Measurements from ENCODE around the gene NADSYN1. TPM values are rescaled to one million over a fixed set of nuclear protein-coding genes. Genes with fewer than 3 reads are reported as not detected.

NADSYN1 gene
- total and polyA plus RNA-seq, 2 of the 13 experiments (the other 11 are each of a cell fraction or from before 2014, with no cell fraction given), result 35.7 to 51.5 TPM

- TF ChIP-seq, protein P1, sequence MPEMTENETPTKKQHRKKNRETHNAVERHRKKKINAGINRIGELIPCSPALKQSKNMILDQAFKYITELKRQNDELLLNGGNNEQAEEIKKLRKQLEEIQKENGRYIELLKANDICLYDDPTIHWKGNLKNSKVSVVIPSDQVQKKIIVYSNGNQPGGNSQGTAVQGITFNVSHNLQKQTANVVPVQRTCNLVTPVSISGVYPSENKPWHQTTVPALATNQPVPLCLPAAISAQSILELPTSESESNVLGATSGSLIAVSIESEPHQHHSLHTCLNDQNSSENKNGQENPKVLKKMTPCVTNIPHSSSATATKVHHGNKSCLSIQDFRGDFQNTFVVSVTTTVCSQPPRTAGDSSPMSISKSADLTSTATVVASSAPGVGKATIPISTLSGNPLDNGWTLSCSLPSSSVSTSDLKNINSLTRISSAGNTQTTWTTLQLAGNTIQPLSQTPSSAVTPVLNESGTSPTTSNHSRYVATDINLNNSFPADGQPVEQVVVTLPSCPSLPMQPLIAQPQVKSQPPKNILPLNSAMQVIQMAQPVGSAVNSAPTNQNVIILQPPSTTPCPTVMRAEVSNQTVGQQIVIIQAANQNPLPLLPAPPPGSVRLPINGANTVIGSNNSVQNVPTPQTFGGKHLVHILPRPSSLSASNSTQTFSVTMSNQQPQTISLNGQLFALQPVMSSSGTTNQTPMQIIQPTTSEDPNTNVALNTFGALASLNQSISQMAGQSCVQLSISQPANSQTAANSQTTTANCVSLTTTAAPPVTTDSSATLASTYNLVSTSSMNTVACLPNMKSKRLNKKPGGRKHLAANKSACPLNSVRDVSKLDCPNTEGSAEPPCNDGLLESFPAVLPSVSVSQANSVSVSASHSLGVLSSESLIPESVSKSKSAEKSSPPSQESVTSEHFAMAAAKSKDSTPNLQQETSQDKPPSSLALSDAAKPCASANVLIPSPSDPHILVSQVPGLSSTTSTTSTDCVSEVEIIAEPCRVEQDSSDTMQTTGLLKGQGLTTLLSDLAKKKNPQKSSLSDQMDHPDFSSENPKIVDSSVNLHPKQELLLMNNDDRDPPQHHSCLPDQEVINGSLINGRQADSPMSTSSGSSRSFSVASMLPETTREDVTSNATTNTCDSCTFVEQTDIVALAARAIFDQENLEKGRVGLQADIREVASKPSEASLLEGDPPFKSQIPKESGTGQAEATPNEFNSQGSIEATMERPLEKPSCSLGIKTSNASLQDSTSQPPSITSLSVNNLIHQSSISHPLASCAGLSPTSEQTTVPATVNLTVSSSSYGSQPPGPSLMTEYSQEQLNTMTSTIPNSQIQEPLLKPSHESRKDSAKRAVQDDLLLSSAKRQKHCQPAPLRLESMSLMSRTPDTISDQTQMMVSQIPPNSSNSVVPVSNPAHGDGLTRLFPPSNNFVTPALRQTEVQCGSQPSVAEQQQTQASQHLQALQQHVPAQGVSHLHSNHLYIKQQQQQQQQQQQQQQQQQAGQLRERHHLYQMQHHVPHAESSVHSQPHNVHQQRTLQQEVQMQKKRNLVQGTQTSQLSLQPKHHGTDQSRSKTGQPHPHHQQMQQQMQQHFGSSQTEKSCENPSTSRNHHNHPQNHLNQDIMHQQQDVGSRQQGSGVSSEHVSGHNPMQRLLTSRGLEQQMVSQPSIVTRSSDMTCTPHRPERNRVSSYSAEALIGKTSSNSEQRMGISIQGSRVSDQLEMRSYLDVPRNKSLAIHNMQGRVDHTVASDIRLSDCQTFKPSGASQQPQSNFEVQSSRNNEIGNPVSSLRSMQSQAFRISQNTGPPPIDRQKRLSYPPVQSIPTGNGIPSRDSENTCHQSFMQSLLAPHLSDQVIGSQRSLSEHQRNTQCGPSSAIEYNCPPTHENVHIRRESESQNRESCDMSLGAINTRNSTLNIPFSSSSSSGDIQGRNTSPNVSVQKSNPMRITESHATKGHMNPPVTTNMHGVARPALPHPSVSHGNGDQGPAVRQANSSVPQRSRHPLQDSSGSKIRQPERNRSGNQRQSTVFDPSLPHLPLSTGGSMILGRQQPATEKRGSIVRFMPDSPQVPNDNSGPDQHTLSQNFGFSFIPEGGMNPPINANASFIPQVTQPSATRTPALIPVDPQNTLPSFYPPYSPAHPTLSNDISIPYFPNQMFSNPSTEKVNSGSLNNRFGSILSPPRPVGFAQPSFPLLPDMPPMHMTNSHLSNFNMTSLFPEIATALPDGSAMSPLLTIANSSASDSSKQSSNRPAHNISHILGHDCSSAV (CRISPR knock-in tag; IDR thresholded peaks at IDR 0.05; ENCODE audit: borderline replicate concordance), result no peak
- TF ChIP-seq ZNF660 (CRISPR knock-in tag; IDR thresholded peaks at IDR 0.05; ENCODE audit: borderline replicate concordance, low read depth), result no peak
- TF ChIP-seq ARNT2 (CRISPR knock-in tag; IDR thresholded peaks at IDR 0.05; ENCODE audit: low read depth), result no peak
- no peak for TF ChIP-seq NBN (conservative IDR thresholded peaks at IDR 0.05)
- TF ChIP-seq CC2D1A (CRISPR knock-in tag; IDR thresholded peaks at IDR 0.05), result no peak
- no peak for TF ChIP-seq ZBTB8A (CRISPR knock-in tag; IDR thresholded peaks at IDR 0.05; ENCODE audit: borderline replicate concordance, low read depth)
- TF ChIP-seq ZNF644 (CRISPR knock-in tag; IDR thresholded peaks at IDR 0.05; ENCODE audit: low read depth), result no peak
- TF ChIP-seq TARDBP (CRISPR knock-in tag; IDR thresholded peaks at IDR 0.05), result no peak
- TF ChIP-seq IKZF4 (CRISPR knock-in tag; IDR thresholded peaks at IDR 0.05; ENCODE audit: borderline replicate concordance, low read depth, not compliant biosample characterization), result no peak
- no peak for TF ChIP-seq ZNF33A (CRISPR knock-in tag; IDR thresholded peaks at IDR 0.05; ENCODE audit: borderline replicate concordance)
- TF ChIP-seq POGZ (CRISPR knock-in tag; IDR thresholded peaks at IDR 0.05), result 0 out of 2 replicates have a peak, but pooled peaks have one; percentile 18
- peak; percentile 17; the same call in 1 of the 2 replicates for TF ChIP-seq TFDP2 (CRISPR knock-in tag; IDR thresholded peaks at IDR 0.05)
- TF ChIP-seq ATF4 (CRISPR knock-in tag; IDR thresholded peaks at IDR 0.05), result no peak
- no peak for TF ChIP-seq ZNF17 (CRISPR knock-in tag; IDR thresholded peaks at IDR 0.05)
- TF ChIP-seq, protein P2, sequence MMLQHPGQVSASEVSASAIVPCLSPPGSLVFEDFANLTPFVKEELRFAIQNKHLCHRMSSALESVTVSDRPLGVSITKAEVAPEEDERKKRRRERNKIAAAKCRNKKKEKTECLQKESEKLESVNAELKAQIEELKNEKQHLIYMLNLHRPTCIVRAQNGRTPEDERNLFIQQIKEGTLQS (CRISPR knock-in tag; IDR thresholded peaks at IDR 0.05), result no peak
- TF ChIP-seq, protein P3, sequence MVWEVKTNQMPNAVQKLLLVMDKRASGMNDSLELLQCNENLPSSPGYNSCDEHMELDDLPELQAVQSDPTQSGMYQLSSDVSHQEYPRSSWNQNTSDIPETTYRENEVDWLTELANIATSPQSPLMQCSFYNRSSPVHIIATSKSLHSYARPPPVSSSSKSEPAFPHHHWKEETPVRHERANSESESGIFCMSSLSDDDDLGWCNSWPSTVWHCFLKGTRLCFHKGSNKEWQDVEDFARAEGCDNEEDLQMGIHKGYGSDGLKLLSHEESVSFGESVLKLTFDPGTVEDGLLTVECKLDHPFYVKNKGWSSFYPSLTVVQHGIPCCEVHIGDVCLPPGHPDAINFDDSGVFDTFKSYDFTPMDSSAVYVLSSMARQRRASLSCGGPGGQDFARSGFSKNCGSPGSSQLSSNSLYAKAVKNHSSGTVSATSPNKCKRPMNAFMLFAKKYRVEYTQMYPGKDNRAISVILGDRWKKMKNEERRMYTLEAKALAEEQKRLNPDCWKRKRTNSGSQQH (CRISPR knock-in tag; IDR thresholded peaks at IDR 0.05; ENCODE audit: low read depth), result no peak
- TF ChIP-seq SNAI1 (CRISPR knock-in tag; IDR thresholded peaks at IDR 0.05; ENCODE audit: borderline replicate concordance), result no peak
- no peak for TF ChIP-seq ZNF441 (CRISPR knock-in tag; IDR thresholded peaks at IDR 0.05; ENCODE audit: borderline replicate concordance)
Measured at GRCh38 chr11:71545405-71545966, 92.5 kb downstream of the NADSYN1 start (continued).
